KOPT-K1 (cell line): ENCODE measurements around the gene CFAP299.

Experiments used
- H3K27ac ChIP-seq: fragments of 200-600 bp; sonication (generic); 2 replicates; pipeline ENCODE4 v1.5.1; 2016; ENCODE audit warnings: antibody characterized with exemption, mild to moderate bottlenecking, low read depth, low read length; ENCODE audit not compliant: poor library complexity, severe bottlenecking
- H3K36me3 ChIP-seq: fragments of 200-600 bp; sonication (generic); 2 replicates; pipeline ENCODE4 v1.5.1; 2017; ENCODE audit warnings: antibody characterized with exemption, mild to moderate bottlenecking, low read length, moderate library complexity; ENCODE audit not compliant: insufficient read depth
- H3K9me3 ChIP-seq: fragments of 200-600 bp; sonication (generic); 2 replicates; pipeline ENCODE4 v1.5.1; 2017; ENCODE audit warnings: antibody characterized with exemption, low read length, mild to moderate bottlenecking; ENCODE audit not compliant: insufficient read depth, poor library complexity, severe bottlenecking

The CFAP299 gene

GRCh38 chr4:80812145-80812544 is 476.6 kb downstream of the CFAP299 start:
- no peak overlapping the region for H3K27ac ChIP-seq
- no peaks in the 10 kb centered on the region for H3K36me3 ChIP-seq
- no peaks in the 10 kb centered on the region for H3K9me3 ChIP-seq

GRCh38 chr4:80814266-80814665 is 478.7 kb downstream of the CFAP299 start:
- Histone ChIP-seq H3K9me3 (no peaks in the 10 kb centered on the region), H3K27ac (no peak overlapping the region), H3K36me3 (no peaks in the 10 kb centered on the region)

GRCh38 chr4:80831383-80832361 is 496.1 kb downstream of the CFAP299 start:
- H3K36me3 ChIP-seq: no peaks in the 10 kb centered on the region
- no peak overlapping the region for H3K27ac ChIP-seq
- no peaks in the 10 kb centered on the region for H3K9me3 ChIP-seq

- Histone ChIP-seq H3K27ac (no peak overlapping the region), H3K9me3 (no peaks in the 10 kb centered on the region), H3K36me3 (no peaks in the 10 kb centered on the region)
Observed at GRCh38 chr4:80839281-80839680, 503.8 kb downstream of the CFAP299 start.

- H3K36me3 ChIP-seq: no peaks in the 10 kb centered on the region
- no peaks in the 10 kb centered on the region for H3K9me3 ChIP-seq
- H3K27ac ChIP-seq: no peak overlapping the region
Observed at GRCh38 chr4:80839792-80840191, 504.3 kb downstream of the CFAP299 start.

GRCh38 chr4:80840396-80840795 is 504.9 kb downstream of the CFAP299 start:
- Histone ChIP-seq H3K27ac (no peak overlapping the region), H3K36me3 (no peaks in the 10 kb centered on the region)

GRCh38 chr4:80841587-80842281 is 506.2 kb downstream of the CFAP299 start:
- Histone ChIP-seq H3K36me3 (no peaks in the 10 kb centered on the region), H3K27ac (no peak overlapping the region), H3K9me3 (no peaks in the 10 kb centered on the region)

More at GRCh38 chr4:80840396-80840795, 504.9 kb downstream of the CFAP299 start:
- no peaks in the 10 kb centered on the region for H3K9me3 ChIP-seq

GRCh38 chr4:80846210-80846609 is 510.7 kb downstream of the CFAP299 start:
- Histone ChIP-seq H3K9me3 (no peaks in the 10 kb centered on the region), H3K27ac (no peak overlapping the region), H3K36me3 (no peaks in the 10 kb centered on the region)

- H3K27ac ChIP-seq: no peak overlapping the region
- H3K36me3 ChIP-seq: no peaks in the 10 kb centered on the region
- H3K9me3 ChIP-seq: no peaks in the 10 kb centered on the region
Observed at GRCh38 chr4:80852061-80852460, 516.5 kb downstream of the CFAP299 start.

- H3K36me3 ChIP-seq: no peaks in the 10 kb centered on the region
- H3K9me3 ChIP-seq: no peaks in the 10 kb centered on the region
- H3K27ac ChIP-seq: no peak overlapping the region
Observed at GRCh38 chr4:80873571-80873970, 538.0 kb downstream of the CFAP299 start.

GRCh38 chr4:80874979-80875378 is 539.4 kb downstream of the CFAP299 start:
- Histone ChIP-seq H3K9me3 (no peaks in the 10 kb centered on the region), H3K36me3 (no peaks in the 10 kb centered on the region), H3K27ac (no peak overlapping the region)

GRCh38 chr4:80875642-80876041 is 540.1 kb downstream of the CFAP299 start:
- Histone ChIP-seq H3K36me3 (no peaks in the 10 kb centered on the region), H3K9me3 (no peaks in the 10 kb centered on the region), H3K27ac (no peak overlapping the region)

- Histone ChIP-seq H3K27ac (no peak overlapping the region), H3K9me3 (no peaks in the 10 kb centered on the region), H3K36me3 (no peaks in the 10 kb centered on the region)
Observed at GRCh38 chr4:80876810-80877209, 541.3 kb downstream of the CFAP299 start.

GRCh38 chr4:80878218-80878617 is 542.7 kb downstream of the CFAP299 start:
- Histone ChIP-seq H3K27ac (no peak overlapping the region), H3K36me3 (no peaks in the 10 kb centered on the region), H3K9me3 (no peaks in the 10 kb centered on the region)

GRCh38 chr4:80897537-80898303 is 562.2 kb downstream of the CFAP299 start:
- Histone ChIP-seq H3K9me3 (peaks cover 8% of the 10 kb centered on the region), H3K27ac (no peak overlapping the region), H3K36me3 (no peaks in the 10 kb centered on the region)
